ENCODE data around the gene KIAA1210. TPM values are rescaled to one million over a fixed set of nuclear protein-coding genes. Genes with fewer than 3 reads are reported as not detected.

The KIAA1210 gene
- total RNA-seq, 4 donors from 2014 or later = not detected

- H3K36me3 ChIP-seq = no peaks in the 10 kb centered on the region
- no peaks in the 10 kb centered on the region for H3K27me3 ChIP-seq
- no peaks in the 10 kb centered on the region for H3K4me1 ChIP-seq
- ATAC-seq = no peak
- TF ChIP-seq POLR2A (IDR thresholded peaks at IDR 0.05) (no peak), CTCF (IDR thresholded peaks at IDR 0.05 in 4 of 5, conservative IDR thresholded peaks at IDR 0.05 in 1 of 5) (no peak)
- H3K27ac ChIP-seq = no peak overlapping the region
- DNase-seq = no peak
- no peak overlapping the region for H3K4me3 ChIP-seq
- no peaks in the 10 kb centered on the region for H3K9me3 ChIP-seq
- in situ Hi-C loops (cut with MboI; ENCODE audit: low sequenced_read_pairs in 4 of 4) (loop anchor here in 3 of 4 donors (10.0 to 25.0 kb wide), 2 partner anchors 219 to 426 kb away; no protein-coding TSS in a partner anchor), intact Hi-C loops (cut with DNase I; ENCODE audit: low total_unique reads) (no loop called here)
These were observed 64.2 kb downstream of the KIAA1210 start for GRCh38 chrX:119063428-119063827.

- Histone ChIP-seq H3K4me1 (no peaks in the 10 kb centered on the region), H3K9me3 (no peaks in the 10 kb centered on the region), H3K4me3 (no peak overlapping the region), H3K27ac (no peak overlapping the region), H3K36me3 (no peaks in the 10 kb centered on the region), H3K27me3 (no peaks in the 10 kb centered on the region)
- in situ Hi-C loops (cut with MboI; ENCODE audit: low sequenced_read_pairs in 4 of 4) (loop anchor here in 3 of 4 donors (10.0 to 25.0 kb wide), 2 partner anchors 218 to 426 kb away; no protein-coding TSS in a partner anchor), intact Hi-C loops (cut with DNase I; ENCODE audit: low total_unique reads) (no loop called here)
- DNase-seq = no peak
- no peak for ATAC-seq
- TF ChIP-seq CTCF (IDR thresholded peaks at IDR 0.05 in 4 of 5, conservative IDR thresholded peaks at IDR 0.05 in 1 of 5) (no peak), POLR2A (IDR thresholded peaks at IDR 0.05) (no peak)
These were observed 64.8 kb downstream of the KIAA1210 start for GRCh38 chrX:119062750-119063374.

GRCh38 chrX:119055687-119056086 lies 71.9 kb downstream of the KIAA1210 start:
- TF ChIP-seq POLR2A (IDR thresholded peaks at IDR 0.05) = no peak
- TF ChIP-seq CTCF (IDR thresholded peaks at IDR 0.05 in 4 of 5, conservative IDR thresholded peaks at IDR 0.05 in 1 of 5) = no peak

GRCh38 chrX:119045884-119046283 lies 81.7 kb downstream of the KIAA1210 start:
- Histone ChIP-seq H3K4me3 (no peak overlapping the region), H3K27ac (no peak overlapping the region), H3K36me3 (no peaks in the 10 kb centered on the region), H3K9me3 (no peaks in the 10 kb centered on the region), H3K4me1 (no peaks in the 10 kb centered on the region), H3K27me3 (no peaks in the 10 kb centered on the region)
- ATAC-seq (no peak), DNase-seq (no peak)
- in situ Hi-C loops (cut with MboI; ENCODE audit: low sequenced_read_pairs in 4 of 4) (no loop called here), intact Hi-C loops (cut with DNase I; ENCODE audit: low total_unique reads) (no loop called here)
- TF ChIP-seq CTCF (IDR thresholded peaks at IDR 0.05 in 4 of 5, conservative IDR thresholded peaks at IDR 0.05 in 1 of 5) (no peak), POLR2A (IDR thresholded peaks at IDR 0.05) (no peak)

More at GRCh38 chrX:119055687-119056086, 71.9 kb downstream of the KIAA1210 start:
- DNase-seq = no peak
- no peaks in the 10 kb centered on the region for H3K9me3 ChIP-seq
- intact Hi-C loops (cut with DNase I; ENCODE audit: low total_unique reads) = no loop called here
- no peaks in the 10 kb centered on the region for H3K27me3 ChIP-seq
- H3K4me3 ChIP-seq = no peak overlapping the region
- no peaks in the 10 kb centered on the region for H3K36me3 ChIP-seq
- ATAC-seq = no peak
- in situ Hi-C loops (cut with MboI; ENCODE audit: low sequenced_read_pairs in 4 of 4) = loop anchor here in 1 of 4 donors (25.0 kb wide), 1 partner anchor 418 kb away; no protein-coding TSS in a partner anchor
- H3K27ac ChIP-seq = no peak overlapping the region
- H3K4me1 ChIP-seq = no peaks in the 10 kb centered on the region

All from gastrocnemius medialis (tissue), 4 donors.